HUES6 (cell line): ENCODE measurements around the gene TLCD5.

Experiments used
- H3K27ac ChIP-seq: 2 replicates; pipeline ENCODE4 v1.7.0; 2013; ENCODE audit warnings: low read depth, mild to moderate bottlenecking, low read length, inconsistent platforms
- H3K27me3 ChIP-seq: 2 replicates; pipeline ENCODE4 v1.6.1; 2013; ENCODE audit warnings: low read length; ENCODE audit not compliant: control insufficient read depth, insufficient read depth
- H3K36me3 ChIP-seq: 2 replicates; pipeline ENCODE4 v1.6.1; 2013; ENCODE audit warnings: low read length; ENCODE audit not compliant: control insufficient read depth, insufficient read depth
- H3K4me1 ChIP-seq: 2 replicates; pipeline ENCODE4 v1.6.1; 2013; ENCODE audit warnings: low read length; ENCODE audit not compliant: control insufficient read depth, insufficient read depth
- H3K4me3 ChIP-seq: 2 replicates; pipeline ENCODE4 v1.5.1; 2013; ENCODE audit warnings: low read depth, low read length
- H3K9ac ChIP-seq: one replicate; pipeline ENCODE4 v1.6.1; 2013; ENCODE audit warnings: mild to moderate bottlenecking, low read length
- H3K9me3 ChIP-seq: 2 replicates; pipeline ENCODE4 v1.6.1; 2013; ENCODE audit warnings: low read depth, low read length; ENCODE audit not compliant: control insufficient read depth, insufficient read depth

The TLCD5 gene

DNA sequence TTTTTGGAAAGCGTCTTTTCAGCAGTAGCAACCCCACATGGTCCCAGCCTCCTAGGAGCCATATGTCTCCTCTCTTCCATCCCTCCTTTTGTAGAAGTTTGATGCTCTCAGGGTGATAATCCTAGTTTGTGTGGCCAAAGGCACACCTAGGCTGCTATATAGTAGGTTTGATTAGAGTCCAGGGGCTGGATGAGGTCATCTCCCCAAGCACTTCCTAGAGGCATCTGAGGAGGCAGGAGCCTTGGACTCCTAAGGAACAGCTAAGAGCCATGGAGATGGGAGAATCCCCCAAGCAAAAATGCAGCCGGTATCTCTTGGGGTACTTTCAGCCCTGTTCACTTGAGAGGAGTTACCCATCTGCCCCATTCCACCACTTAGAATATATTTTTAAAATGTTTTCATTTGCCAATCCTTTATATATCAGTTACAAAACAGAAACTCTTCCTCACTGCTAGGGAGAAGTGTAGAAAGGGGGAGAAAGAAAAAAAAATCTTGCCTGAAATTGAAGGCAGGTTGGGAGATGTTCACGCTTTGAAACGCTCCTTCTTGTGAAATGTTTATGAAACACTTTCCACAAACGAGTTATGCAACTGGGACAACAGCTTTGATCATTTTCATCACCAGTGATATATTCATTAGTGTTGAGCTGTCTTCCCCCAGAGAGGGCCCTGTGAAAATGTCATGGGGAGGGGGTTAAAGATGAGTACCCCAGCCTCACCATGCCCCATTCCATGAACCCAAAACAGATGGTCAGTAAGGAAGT lies 31.9 kb upstream of the TLCD5 start:
- Histone ChIP-seq H3K27ac (no peak overlapping the region), H3K9me3 (no peaks in the 10 kb centered on the region), H3K4me1 (no peaks in the 10 kb centered on the region), H3K36me3 (no peaks in the 10 kb centered on the region), H3K4me3 (no peak overlapping the region), H3K9ac (no peak overlapping the region), H3K27me3 (no peaks in the 10 kb centered on the region)

DNA sequence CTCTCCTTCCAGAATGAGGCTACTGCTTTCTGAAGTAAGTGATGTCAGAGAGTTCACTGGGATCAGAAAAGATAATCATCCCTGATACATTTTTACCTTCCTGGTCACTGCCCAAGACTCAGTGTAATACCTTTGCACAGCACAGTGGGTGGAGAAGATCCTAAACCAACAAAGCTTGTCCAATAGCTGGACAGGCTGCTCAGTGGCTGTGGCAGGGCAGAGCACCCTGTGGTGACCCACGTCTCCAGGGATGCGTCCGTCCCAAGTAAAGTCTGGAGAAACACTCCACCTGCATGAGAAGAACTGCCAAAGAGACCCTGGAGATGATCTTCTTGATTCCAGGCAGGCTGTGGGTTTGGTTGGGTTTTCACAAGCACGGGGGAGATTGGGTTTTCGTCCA lies 31.0 kb upstream of the TLCD5 start:
- Histone ChIP-seq H3K9ac (no peak overlapping the region), H3K9me3 (no peaks in the 10 kb centered on the region), H3K36me3 (no peaks in the 10 kb centered on the region), H3K4me1 (no peaks in the 10 kb centered on the region; the same call in 1 of the 2 replicates), H3K27me3 (no peaks in the 10 kb centered on the region), H3K27ac (no peak overlapping the region), H3K4me3 (no peak overlapping the region)

DNA sequence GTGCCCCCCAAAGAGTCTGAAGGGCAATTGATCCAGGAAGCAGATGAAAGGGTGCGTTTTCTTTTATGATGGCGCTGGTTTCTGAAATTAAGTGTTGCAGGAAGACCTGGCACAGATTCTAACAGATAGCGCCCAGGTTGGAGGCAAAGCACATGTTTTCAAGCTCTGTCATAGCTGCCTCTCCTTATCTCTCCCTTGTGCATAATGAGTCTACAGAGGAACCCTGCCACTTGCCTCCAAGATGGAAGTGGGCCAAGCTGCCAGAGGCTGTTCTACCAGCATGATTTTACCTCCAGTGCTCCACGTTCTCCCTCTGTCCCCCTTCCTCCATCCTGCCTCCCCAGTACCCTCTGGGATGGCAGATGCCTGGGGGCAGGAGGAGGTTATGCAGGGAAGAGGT lies 30.0 kb upstream of the TLCD5 start:
- no peaks in the 10 kb centered on the region for H3K36me3 ChIP-seq
- H3K27me3 ChIP-seq = no peaks in the 10 kb centered on the region
- H3K9ac ChIP-seq = no peak overlapping the region
- H3K4me3 ChIP-seq = no peak overlapping the region
- no peak overlapping the region for H3K27ac ChIP-seq
- H3K4me1 ChIP-seq = peaks cover 8% of the 10 kb centered on the region; the same call in 1 of the 2 replicates
- H3K9me3 ChIP-seq = no peaks in the 10 kb centered on the region

DNA sequence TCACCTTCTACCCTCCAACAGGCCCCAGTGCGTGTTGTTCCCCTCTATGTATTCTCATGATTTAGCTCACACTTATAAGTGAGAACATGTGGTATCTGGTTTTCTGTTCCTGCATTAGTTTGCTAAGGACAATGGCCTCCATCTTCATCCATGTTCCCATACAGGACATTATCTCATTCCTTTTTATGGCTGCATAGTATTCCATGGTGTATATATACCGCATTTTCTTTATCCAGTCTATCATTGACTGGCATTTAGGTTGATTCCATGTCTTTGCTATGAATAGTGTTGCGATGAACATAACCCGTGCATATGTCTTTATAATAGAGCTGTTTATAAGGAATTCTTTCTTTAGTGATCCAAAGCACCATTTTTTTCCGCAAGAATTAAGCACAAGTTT lies 28.5 kb upstream of the TLCD5 start:
- Histone ChIP-seq H3K4me1 (peaks cover 9% of the 10 kb centered on the region; the same call in 1 of the 2 replicates), H3K9me3 (no peaks in the 10 kb centered on the region), H3K27ac (no peak overlapping the region), H3K36me3 (no peaks in the 10 kb centered on the region), H3K9ac (no peak overlapping the region), H3K4me3 (no peak overlapping the region), H3K27me3 (no peaks in the 10 kb centered on the region)

DNA sequence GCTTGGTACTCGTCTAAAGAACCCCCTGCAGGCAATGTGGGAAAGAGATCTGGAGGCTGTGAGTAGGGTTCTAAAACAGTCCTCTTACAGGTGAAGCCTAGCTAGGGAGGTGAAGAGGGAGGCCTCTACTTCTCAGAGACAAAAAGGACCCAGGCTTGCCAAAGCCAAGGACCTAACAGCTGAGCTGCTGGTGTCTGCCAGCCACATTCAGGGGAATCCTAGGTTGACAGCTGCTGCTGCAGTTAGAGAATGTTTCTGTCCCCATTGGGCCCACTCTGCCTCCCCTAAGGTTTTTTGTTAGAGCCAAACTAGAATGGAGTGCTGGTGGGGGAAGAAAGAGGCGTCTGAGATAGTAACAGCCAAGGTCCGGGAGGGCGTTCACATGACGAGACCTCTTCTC lies 26.6 kb upstream of the TLCD5 start:
- no peaks in the 10 kb centered on the region for H3K27me3 ChIP-seq

DNA sequence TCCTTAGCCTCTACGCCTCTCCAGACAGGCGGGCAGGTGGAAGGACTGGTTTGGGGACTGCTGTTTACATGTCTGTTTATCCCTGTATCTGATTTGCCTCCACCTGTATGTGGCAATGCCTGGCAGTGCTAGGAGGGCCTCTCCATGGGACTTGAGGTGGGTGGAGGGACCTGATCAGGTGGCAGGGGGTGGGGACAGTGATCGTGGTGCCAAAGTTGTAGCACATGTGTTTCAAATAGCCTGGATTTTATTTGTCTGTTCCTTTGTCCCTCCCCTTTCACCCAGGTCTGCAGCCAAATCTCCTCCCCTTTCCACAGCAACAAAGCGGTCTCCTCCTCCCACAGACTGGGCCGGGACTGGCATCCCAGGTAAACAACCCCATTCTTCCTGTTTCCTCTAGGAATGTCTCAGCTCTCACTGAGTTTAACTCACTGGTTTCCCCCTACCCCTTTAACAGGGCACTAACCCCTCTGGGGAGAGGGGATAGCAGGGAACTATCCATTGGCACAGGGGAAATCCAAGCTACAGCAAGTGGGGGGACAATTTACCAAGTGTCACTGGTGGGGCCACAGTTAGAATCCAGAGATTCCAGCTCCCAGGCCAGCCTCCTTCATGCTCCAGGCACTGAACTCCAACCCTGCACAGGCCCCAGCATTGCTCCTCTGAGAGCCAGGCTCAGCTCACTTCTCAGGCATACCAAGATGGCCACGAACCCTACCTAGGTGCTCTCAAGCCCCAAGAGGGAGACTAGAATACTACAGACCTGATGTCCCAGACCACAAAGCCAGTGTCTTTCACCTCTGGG lies 22.9 kb upstream of the TLCD5 start:
- no peaks in the 10 kb centered on the region for H3K27me3 ChIP-seq

More for the DNA sequence above, 26.6 kb upstream of the TLCD5 start:
- Histone ChIP-seq H3K4me1 (peaks cover 22% of the 10 kb centered on the region; the same call in 1 of the 2 replicates), H3K9me3 (no peaks in the 10 kb centered on the region), H3K36me3 (no peaks in the 10 kb centered on the region), H3K9ac (no peak overlapping the region), H3K4me3 (no peak overlapping the region), H3K27ac (no peak overlapping the region)

DNA sequence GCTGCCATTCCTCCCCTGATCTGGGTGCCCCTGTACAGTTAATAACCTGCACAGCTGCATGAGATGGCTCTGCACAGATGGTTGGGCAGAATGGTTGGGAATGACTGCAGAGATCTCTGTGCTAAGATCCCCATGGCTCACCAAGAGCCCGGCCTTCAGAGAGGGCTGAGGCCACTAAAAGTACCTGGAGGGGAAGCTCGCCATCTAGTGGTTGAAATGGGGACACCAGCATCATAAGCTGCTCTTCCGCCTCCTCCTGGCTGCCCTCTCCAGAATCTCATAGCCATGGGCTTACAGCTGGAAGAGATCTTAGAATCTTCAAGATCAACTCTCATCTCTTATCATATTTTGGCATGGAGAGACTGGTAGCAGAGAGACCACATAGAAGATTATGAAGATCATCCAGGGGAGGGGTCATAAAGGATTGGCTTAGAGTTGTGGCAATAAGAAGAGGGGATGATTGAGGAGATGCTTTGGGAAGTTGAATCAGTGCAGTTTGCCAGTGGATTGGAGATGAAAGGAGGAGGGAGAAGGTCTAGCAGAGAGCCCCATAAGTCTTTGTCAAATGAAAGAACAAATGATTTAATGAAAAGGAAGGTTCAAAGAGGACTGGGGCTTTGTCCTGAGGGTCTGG lies 22.0 kb upstream of the TLCD5 start:
- H3K4me1 ChIP-seq = peaks cover 48% of the 10 kb centered on the region
- H3K4me3 ChIP-seq = no peak overlapping the region
- H3K27ac ChIP-seq = no peak overlapping the region
- no peaks in the 10 kb centered on the region for H3K36me3 ChIP-seq
- no peak overlapping the region for H3K9ac ChIP-seq
- no peaks in the 10 kb centered on the region for H3K27me3 ChIP-seq
- H3K9me3 ChIP-seq = no peaks in the 10 kb centered on the region

More for the DNA sequence above, 22.9 kb upstream of the TLCD5 start:
- Histone ChIP-seq H3K27ac (no peak overlapping the region), H3K4me3 (no peak overlapping the region), H3K4me1 (peaks cover 47% of the 10 kb centered on the region), H3K36me3 (no peaks in the 10 kb centered on the region), H3K9ac (no peak overlapping the region), H3K9me3 (no peaks in the 10 kb centered on the region)

DNA sequence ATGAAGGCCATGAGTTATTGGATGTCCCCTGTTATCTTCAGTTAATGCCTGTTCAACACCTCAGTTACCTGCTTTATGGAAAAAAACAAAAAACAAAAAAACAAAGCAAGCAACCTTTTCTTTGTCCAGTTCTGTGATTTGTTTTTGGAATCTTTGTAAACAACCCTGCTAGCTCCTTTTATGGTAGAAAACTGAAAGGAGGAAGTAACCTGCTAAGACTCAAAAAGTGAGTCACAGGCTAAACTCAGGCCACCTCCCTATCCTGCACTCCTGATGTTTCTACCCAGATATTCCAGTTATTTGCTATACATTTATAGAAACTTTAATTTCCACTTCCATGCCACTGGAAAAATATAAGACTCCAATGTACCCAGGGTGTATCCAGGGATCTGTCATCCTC lies 20.6 kb upstream of the TLCD5 start:
- Histone ChIP-seq H3K9ac (no peak overlapping the region), H3K36me3 (no peaks in the 10 kb centered on the region), H3K4me3 (no peak overlapping the region), H3K27ac (no peak overlapping the region), H3K27me3 (no peaks in the 10 kb centered on the region), H3K9me3 (no peaks in the 10 kb centered on the region), H3K4me1 (peaks cover 43% of the 10 kb centered on the region)

DNA sequence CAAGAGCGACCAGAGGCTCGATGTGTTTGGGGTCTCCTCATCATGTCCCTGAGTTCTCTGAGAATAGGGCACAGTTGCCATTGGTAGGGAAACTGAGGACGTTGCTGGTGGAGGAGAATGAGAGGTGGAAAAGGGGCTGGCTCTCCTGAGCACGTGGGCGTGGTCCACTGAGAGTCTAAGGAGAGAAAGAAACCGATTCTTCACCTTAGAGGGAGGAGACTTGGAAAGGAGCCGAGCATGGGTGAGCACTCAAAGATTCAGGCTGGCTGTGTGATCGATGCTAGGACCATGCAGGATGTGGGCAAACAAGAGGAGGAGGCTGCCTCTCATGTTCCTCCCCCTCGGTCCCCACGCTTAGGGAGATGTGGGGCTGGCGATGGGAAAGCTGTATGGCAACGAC lies 19.8 kb upstream of the TLCD5 start:
- Histone ChIP-seq H3K27ac (no peak overlapping the region), H3K9ac (no peak overlapping the region), H3K4me1 (peaks cover 40% of the 10 kb centered on the region), H3K4me3 (no peak overlapping the region), H3K36me3 (no peaks in the 10 kb centered on the region), H3K27me3 (no peaks in the 10 kb centered on the region), H3K9me3 (no peaks in the 10 kb centered on the region)

DNA sequence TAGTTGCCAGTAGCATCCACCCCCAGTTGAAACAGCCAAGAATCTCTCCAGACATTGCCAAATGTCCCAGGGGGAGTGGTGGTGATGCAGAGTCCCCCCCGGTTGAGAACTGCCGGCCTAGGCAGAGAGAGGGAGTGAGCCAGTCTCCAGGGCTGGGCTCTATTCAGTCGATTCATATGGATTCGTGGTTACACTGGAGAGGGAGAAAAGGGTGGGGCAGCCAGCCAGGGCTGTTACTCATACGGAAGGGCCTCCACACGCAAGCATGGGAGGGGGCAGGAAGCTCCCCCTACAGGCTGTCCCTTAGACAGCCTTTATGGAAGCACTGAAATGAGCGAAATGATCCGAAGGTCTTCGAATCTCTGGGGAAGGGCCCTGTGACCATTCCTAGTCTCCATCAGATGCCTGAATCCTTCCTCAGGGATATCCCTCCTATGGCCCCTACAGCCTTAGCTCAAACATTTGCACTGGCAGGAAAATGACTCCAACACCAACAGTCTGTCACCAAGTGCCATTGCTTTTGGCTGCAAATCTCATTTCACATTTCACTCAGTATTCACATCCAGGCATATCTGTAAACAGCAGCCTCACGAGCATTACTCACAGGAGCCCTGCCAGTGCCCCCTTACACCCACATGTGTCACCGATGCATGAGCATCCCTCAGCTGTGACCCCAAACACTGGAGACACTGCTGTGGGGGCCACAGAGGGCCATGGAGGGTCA lies 18.4 kb upstream of the TLCD5 start:
- no peaks in the 10 kb centered on the region for H3K27me3 ChIP-seq
- H3K36me3 ChIP-seq = no peaks in the 10 kb centered on the region
- H3K9me3 ChIP-seq = no peaks in the 10 kb centered on the region
- no peak overlapping the region for H3K9ac ChIP-seq
- no peak overlapping the region for H3K4me3 ChIP-seq
- no peak overlapping the region for H3K27ac ChIP-seq
- H3K4me1 ChIP-seq = peaks cover 37% of the 10 kb centered on the region
